BLaER1 (cell line): ENCODE data around the gene PLCG1.

Experiments
- H3K27ac ChIP-seq: shearing (Covaris generic); formaldehyde crosslinking; 2 replicates; pipeline ENCODE4 v1.8.1; 2022
- H3K27me3 ChIP-seq: shearing (Covaris generic); formaldehyde crosslinking; 2 replicates; pipeline ENCODE4 v1.8.1; 2022
- H3K36me3 ChIP-seq: shearing (Covaris generic); formaldehyde crosslinking; 2 replicates; pipeline ENCODE4 v1.8.1; 2022
- H3K4me1 ChIP-seq: shearing (Covaris generic); formaldehyde crosslinking; 2 replicates; pipeline ENCODE4 v1.8.1; 2022
- H3K4me2 ChIP-seq: shearing (Covaris generic); formaldehyde crosslinking; 2 replicates; pipeline ENCODE4 v1.8.1; 2022
- H3K4me3 ChIP-seq: shearing (Covaris generic); formaldehyde crosslinking; 2 replicates; pipeline ENCODE4 v1.8.1; 2022
- H3K9ac ChIP-seq: shearing (Covaris generic); formaldehyde crosslinking; 2 replicates; pipeline ENCODE4 v1.8.1; 2022
- H3K9me3 ChIP-seq: shearing (Covaris generic); formaldehyde crosslinking; 2 replicates; pipeline ENCODE4 v1.8.1; 2022
- H4K20me1 ChIP-seq: shearing (Covaris generic); formaldehyde crosslinking; 2 replicates; pipeline ENCODE4 v1.8.1; 2022
- Cebpa-rat ChIP-seq: shearing (Covaris generic); IDR thresholded peaks from 2 replicates; pipeline ENCODE4 v1.8.1; 2022

PLCG1 gene

DNA sequence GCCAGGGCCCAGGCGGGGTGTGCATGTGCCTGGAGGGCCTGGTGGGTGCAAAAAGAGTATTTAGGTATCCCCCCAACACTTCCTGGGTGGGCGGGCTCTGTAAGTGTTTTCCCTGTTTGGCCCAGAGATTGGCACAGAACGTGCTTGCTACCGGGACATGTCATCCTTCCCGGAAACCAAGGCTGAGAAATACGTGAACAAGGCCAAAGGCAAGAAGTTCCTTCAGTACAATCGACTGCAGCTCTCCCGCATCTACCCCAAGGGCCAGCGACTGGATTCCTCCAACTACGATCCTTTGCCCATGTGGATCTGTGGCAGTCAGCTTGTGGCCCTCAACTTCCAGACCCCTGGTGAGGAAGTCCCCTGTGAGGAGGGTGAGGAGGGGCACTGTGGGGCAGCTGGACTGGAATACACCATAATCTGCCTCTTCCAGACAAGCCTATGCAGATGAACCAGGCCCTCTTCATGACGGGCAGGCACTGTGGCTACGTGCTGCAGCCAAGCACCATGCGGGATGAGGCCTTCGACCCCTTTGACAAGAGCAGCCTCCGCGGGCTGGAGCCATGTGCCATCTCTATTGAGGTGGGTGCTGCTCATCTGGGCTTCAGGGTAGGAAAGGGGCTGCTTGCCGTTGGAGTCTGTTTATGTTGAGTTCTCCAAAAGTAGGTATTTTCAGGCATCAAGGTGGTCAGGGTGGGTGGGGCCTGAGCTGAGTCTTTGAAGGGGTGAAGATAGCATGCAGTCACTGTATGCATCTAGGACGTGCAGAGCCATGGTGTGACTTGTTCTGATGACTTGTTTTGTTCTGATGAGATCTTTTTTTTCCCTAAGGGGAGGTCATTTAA lies 35.2 kb downstream of the PLCG1 start:
- Histone ChIP-seq H3K9me3 (no peaks in the 10 kb centered on the region), H3K9ac (no peak overlapping the region), H3K36me3 (peaks cover 97% of the 10 kb centered on the region), H3K27ac (no peak overlapping the region), H3K27me3 (peaks cover 31% of the 10 kb centered on the region), H3K4me2 (no peak overlapping the region), H4K20me1 (peaks cover 100% of the 10 kb centered on the region), H3K4me1 (peaks cover 12% of the 10 kb centered on the region), H3K4me3 (no peak overlapping the region)
- no peak for TF ChIP-seq Cebpa-rat

GRCh38 chr20:41173161-41173721 lies 35.9 kb downstream of the PLCG1 start:
- H3K9me3 ChIP-seq: no peaks in the 10 kb centered on the region
- H3K27me3 ChIP-seq: peaks cover 30% of the 10 kb centered on the region
- H3K4me1 ChIP-seq: peaks cover 5% of the 10 kb centered on the region
- peaks cover 100% of the 10 kb centered on the region for H4K20me1 ChIP-seq
- no peak overlapping the region for H3K27ac ChIP-seq
- no peak overlapping the region for H3K4me3 ChIP-seq
- no peak overlapping the region for H3K4me2 ChIP-seq
- H3K36me3 ChIP-seq: peaks cover 100% of the 10 kb centered on the region
- no peak for TF ChIP-seq Cebpa-rat
- no peak overlapping the region for H3K9ac ChIP-seq

DNA sequence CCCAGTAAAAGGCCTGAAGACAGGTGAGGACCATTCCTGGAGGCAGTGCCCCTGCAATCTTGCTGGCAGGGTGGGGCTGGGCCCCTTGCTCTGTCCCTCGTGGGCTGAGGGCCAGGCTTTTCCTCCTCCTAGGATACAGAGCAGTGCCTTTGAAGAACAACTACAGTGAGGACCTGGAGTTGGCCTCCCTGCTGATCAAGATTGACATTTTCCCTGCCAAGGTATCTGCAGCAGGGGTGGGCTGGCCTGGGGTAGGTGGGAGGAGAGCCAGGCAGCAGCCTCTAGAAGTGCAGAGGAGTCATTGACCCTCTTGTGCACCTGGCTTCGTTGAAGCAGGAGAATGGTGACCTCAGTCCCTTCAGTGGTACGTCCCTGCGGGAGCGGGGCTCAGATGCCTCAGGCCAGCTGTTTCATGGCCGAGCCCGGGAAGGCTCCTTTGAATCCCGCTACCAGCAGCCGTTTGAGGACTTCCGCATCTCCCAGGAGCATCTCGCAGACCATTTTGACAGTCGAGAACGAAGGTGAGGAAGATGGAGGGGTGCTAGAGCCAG lies 36.5 kb downstream of the PLCG1 start:
- H3K4me1 ChIP-seq: no peaks in the 10 kb centered on the region
- H3K4me2 ChIP-seq: no peak overlapping the region
- H3K36me3 ChIP-seq: peaks cover 96% of the 10 kb centered on the region
- peaks cover 23% of the 10 kb centered on the region for H3K27me3 ChIP-seq
- H3K9ac ChIP-seq: no peak overlapping the region
- H4K20me1 ChIP-seq: peaks cover 100% of the 10 kb centered on the region
- H3K4me3 ChIP-seq: no peak overlapping the region
- no peak overlapping the region for H3K27ac ChIP-seq
- no peak for TF ChIP-seq Cebpa-rat
- no peaks in the 10 kb centered on the region for H3K9me3 ChIP-seq

- H3K9me3 ChIP-seq: no peaks in the 10 kb centered on the region
- H3K9ac ChIP-seq: no peak overlapping the region
- no peak overlapping the region for H3K4me2 ChIP-seq
- no peak for TF ChIP-seq Cebpa-rat
- peaks cover 96% of the 10 kb centered on the region for H3K36me3 ChIP-seq
- no peaks in the 10 kb centered on the region for H3K4me1 ChIP-seq
- peaks cover 18% of the 10 kb centered on the region for H3K27me3 ChIP-seq
- no peak overlapping the region for H3K27ac ChIP-seq
- H4K20me1 ChIP-seq: peaks cover 100% of the 10 kb centered on the region
- no peak overlapping the region for H3K4me3 ChIP-seq
Observed at GRCh38 chr20:41174373-41174772, 37.0 kb downstream of the PLCG1 start.

GRCh38 chr20:41174782-41175181 lies 37.4 kb downstream of the PLCG1 start:
- no peak for TF ChIP-seq Cebpa-rat
- no peaks in the 10 kb centered on the region for H3K4me1 ChIP-seq
- H3K27ac ChIP-seq: no peak overlapping the region
- H3K9me3 ChIP-seq: no peaks in the 10 kb centered on the region
- no peak overlapping the region for H3K9ac ChIP-seq
- peaks cover 98% of the 10 kb centered on the region for H4K20me1 ChIP-seq
- H3K4me3 ChIP-seq: no peak overlapping the region
- no peak overlapping the region for H3K4me2 ChIP-seq
- H3K27me3 ChIP-seq: peaks cover 14% of the 10 kb centered on the region
- peaks cover 92% of the 10 kb centered on the region for H3K36me3 ChIP-seq

- H3K9ac ChIP-seq: no peak overlapping the region
- peaks cover 10% of the 10 kb centered on the region for H3K27me3 ChIP-seq
- H4K20me1 ChIP-seq: peaks cover 98% of the 10 kb centered on the region
- no peaks in the 10 kb centered on the region for H3K9me3 ChIP-seq
- no peak overlapping the region for H3K4me2 ChIP-seq
- peaks cover 89% of the 10 kb centered on the region for H3K36me3 ChIP-seq
- TF ChIP-seq Cebpa-rat: no peak
- H3K27ac ChIP-seq: no peak overlapping the region
- no peak overlapping the region for H3K4me3 ChIP-seq
- H3K4me1 ChIP-seq: no peaks in the 10 kb centered on the region
Observed at GRCh38 chr20:41175201-41175651, 37.9 kb downstream of the PLCG1 start.

- no peak overlapping the region for H3K9ac ChIP-seq
- no peaks in the 10 kb centered on the region for H3K4me1 ChIP-seq
- H3K4me3 ChIP-seq: no peak overlapping the region
- peaks cover 4% of the 10 kb centered on the region; the same call in 1 of the 2 replicates for H3K27me3 ChIP-seq
- H3K9me3 ChIP-seq: no peaks in the 10 kb centered on the region
- TF ChIP-seq Cebpa-rat: no peak
- no peak overlapping the region for H3K4me2 ChIP-seq
- H4K20me1 ChIP-seq: peaks cover 98% of the 10 kb centered on the region
- peaks cover 89% of the 10 kb centered on the region for H3K36me3 ChIP-seq
- H3K27ac ChIP-seq: no peak overlapping the region
Observed at GRCh38 chr20:41175727-41176330, 38.5 kb downstream of the PLCG1 start.

GRCh38 chr20:41176711-41177552 lies 39.6 kb downstream of the PLCG1 start:
- no peaks in the 10 kb centered on the region for H3K27me3 ChIP-seq
- no peaks in the 10 kb centered on the region for H3K9me3 ChIP-seq
- H3K27ac ChIP-seq: no peak overlapping the region
- H4K20me1 ChIP-seq: peaks cover 97% of the 10 kb centered on the region
- no peak overlapping the region for H3K4me3 ChIP-seq
- peaks cover 87% of the 10 kb centered on the region for H3K36me3 ChIP-seq
- H3K4me1 ChIP-seq: no peaks in the 10 kb centered on the region
- no peak overlapping the region for H3K4me2 ChIP-seq
- no peak overlapping the region for H3K9ac ChIP-seq
- TF ChIP-seq Cebpa-rat: no peak

DNA sequence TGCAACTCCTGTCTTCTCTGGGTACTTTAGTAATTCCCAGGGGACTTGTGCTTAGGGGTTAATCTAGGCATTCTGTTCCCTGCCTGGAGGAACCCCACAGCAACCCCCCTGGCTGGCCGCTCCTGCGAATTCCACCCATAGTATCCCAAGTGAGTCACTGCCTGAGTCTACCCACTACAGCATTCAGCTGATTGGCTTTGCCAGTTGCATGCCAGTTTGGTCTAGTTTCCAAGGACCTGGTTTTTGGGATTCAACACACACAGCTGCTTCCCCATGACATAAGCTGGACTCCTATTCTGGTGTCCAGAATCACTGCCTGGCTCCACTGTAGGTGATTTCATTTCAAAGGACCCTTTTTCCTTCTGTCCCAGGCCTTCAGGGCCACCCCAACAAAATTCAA lies 40.3 kb downstream of the PLCG1 start:
- Histone ChIP-seq H3K4me2 (no peak overlapping the region), H3K4me1 (no peaks in the 10 kb centered on the region), H3K9ac (no peak overlapping the region), H3K36me3 (peaks cover 84% of the 10 kb centered on the region), H3K27me3 (no peaks in the 10 kb centered on the region), H3K27ac (no peak overlapping the region), H3K4me3 (no peak overlapping the region), H3K9me3 (no peaks in the 10 kb centered on the region), H4K20me1 (peaks cover 90% of the 10 kb centered on the region)
- no peak for TF ChIP-seq Cebpa-rat
